Midbrain (tissue), 1 donor: Measurements from ENCODE around the gene HS3ST3B1.

Source experiments
- DNase-seq: peaks from one replicate; lab custom pipeline; 2025; lab: John Stamatoyannopoulos, UW

Gene HS3ST3B1

DNA sequence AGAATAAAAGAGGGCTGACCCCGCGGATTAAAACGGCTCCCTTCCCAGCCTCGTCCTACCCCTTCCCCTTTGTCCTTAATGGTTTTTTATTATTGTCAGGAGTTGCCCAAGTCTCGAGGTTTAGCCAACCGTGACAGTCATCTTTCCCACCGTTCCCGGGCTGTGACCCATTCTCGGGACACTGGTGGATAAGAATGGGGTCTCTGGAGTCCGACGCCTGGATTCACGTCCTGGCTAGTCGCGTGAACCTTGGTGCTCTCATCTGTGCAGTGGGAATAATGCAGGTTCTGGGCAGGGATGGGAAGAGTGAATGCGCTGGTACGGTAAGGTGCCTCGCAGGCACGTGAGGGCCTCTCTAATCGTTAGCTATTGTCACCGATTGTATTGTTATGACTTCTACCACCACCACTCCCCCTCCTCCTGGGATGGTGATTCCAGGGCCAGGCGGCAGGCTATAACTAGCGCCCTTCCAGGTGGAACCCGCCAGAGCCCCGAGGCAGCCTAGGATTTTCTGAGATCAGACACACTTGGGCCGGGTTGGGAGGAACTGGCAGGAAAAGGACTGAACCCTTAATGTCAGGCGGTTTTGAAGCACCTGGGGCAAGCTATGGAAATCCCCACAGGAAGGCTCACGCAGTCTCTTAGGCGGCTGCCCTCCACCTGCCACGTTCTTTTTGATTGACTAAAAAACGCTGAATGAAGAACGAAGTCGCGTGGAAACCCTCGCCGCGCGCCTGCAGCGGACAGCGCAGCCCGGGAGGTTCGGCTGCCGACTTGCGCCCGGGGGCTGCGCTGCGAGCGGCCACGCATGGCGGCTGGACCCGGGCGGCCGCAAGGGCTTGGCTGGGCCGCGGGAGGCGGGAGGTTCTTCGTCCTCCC, 2.7 kb downstream of the HS3ST3B1 start:
- DNase-seq: no peak

DNA sequence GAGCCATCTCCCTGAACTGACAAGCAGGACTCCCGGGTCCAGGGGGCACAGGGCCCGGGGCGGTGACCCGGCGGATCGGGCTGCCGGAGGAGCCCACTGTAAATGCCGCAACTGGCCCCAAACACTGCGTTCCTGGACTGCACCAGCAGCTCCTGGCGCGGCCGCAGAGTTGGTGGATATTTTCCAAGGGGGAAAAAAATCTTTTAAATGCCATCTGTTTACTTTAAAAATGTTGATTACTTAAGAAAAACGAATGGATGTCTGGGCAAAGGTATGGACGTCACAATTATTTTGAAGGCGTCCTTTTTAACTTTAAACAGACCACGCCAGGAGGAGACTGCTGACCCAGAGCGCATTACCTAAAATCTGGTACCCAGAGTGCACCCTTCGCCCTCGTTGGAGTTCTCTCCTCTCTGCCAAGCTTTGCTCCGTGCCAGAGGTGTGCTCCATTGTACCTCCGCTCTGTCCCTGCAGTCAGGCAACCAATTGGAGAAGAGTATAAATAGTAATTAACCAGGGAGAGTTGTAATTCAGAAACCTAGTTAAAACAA, 3.4 kb downstream of the HS3ST3B1 start:
- DNase-seq: no peak

DNA sequence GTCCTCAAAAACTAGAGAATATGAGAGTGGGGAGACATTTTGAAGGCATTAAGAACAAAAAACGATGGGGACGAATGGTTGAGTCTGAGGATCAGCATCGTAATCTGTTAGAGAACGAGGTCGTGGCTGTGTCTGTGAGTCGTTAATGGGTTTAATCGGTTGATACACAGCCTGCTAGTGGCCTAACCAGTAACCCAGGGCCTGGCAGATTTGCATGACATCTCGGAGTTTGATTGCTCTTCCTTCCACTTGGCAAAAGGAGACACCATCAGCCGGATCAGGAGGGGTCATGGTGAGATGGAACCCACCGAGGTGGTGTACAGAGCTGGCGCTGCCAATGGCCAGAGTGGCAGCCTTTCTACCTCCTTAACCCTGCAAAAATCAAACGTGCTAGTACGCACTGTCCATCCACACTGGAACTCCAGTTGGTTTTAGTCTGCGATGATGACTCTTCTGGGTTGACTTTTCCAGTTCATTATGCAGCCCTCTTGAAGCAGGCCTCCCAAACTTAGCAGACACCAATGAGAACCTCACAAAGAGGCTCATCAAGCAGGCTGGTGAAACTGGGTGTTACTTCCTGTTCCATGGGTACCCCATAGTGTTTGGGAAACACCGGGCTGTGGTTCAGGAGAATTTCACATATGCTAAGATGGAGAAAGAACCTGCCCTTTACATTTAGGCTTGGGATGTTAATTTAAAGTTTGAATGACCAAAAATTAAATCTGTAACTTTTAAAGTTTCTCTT, 4.1 kb downstream of the HS3ST3B1 start:
- DNase-seq: no peak

DNA sequence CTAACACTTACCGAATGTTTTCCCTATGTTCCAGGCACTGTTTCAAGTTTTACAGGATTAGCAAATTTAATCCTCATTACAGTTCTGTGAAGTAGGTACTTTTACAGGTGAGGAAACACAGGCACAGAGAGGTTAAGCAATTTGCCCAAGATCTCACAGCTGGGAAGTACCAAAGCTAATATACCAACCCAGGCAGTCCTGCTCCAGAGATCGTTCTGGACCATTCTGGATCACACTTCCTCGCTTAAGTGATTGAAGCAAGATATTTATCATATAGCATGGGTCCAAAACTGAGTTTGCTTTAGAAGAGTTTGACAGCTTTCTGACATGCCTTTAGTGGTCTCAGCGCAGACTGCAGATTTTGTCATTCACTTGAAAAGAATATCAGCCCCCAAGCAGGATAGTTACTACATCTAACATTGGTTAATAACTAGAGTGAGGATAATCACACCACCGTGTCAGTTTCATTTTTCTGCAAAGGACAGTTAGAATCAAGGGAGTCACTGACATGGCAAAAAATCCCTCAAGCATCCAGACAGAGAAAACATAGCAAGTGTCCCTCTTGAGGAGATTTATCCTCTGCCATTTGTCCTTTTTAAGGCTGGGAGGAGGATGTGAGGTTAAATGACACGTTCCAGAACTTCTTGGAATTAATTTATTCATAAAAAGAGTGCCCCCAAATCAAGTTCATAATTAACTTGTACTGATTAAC, 5.1 kb downstream of the HS3ST3B1 start:
- DNase-seq: no peak

DNA sequence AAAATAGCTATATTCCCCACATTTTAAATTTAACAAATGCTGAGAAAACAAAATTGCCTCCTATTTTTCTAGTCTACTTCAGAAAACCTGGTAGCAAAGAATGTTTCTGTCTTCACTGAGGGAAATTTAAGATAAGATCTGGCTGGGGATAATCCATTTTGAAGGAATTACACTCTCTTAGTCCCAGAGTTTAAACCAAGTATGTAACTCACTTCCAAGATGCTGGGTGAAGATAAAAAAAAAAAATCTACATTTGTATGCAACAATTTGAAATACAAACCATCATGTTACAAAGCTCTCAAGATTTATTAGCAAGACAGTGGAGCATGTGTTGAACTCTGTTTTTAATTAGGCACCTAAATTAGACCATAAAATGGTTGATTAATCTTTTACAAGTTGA, 5.7 kb downstream of the HS3ST3B1 start:
- no peak for DNase-seq

DNA sequence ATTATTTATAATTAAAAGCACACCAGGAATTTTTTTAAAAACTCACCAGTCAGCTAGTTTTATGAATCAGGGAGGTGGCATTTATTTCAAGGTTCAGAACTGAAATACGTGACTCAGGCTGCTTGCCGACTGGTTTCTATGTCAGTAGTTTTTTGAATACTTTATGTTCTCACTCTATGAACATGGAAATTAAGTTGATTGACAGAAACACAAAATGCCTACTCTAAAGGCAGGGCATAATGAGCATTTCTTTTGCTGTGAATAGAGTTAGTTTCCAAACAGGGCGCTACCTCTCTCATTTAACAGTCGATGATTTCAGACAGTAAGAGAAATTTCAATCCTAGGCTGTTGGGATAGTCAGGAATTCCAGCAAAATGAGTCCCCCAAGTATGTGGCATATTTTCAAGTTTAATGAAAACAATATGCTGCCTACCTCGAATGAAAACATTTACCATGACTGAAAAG, 6.7 kb downstream of the HS3ST3B1 start:
- no peak for DNase-seq

DNA sequence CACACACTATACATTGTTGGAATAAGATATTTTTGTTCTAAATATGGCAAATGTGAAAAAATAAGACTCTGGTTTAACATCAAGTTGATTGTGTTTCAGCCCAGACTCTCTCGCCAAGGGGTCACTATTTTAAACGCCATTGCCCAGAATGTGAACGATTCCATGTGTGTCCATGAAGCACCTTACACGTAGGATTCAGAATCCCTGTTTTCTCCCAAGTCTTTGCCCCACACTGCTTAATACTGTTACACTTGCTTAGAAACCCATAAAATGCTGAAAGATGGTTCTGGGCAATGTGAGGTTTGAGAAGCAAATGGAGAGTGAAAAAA, 7.7 kb downstream of the HS3ST3B1 start:
- DNase-seq: no peak

DNA sequence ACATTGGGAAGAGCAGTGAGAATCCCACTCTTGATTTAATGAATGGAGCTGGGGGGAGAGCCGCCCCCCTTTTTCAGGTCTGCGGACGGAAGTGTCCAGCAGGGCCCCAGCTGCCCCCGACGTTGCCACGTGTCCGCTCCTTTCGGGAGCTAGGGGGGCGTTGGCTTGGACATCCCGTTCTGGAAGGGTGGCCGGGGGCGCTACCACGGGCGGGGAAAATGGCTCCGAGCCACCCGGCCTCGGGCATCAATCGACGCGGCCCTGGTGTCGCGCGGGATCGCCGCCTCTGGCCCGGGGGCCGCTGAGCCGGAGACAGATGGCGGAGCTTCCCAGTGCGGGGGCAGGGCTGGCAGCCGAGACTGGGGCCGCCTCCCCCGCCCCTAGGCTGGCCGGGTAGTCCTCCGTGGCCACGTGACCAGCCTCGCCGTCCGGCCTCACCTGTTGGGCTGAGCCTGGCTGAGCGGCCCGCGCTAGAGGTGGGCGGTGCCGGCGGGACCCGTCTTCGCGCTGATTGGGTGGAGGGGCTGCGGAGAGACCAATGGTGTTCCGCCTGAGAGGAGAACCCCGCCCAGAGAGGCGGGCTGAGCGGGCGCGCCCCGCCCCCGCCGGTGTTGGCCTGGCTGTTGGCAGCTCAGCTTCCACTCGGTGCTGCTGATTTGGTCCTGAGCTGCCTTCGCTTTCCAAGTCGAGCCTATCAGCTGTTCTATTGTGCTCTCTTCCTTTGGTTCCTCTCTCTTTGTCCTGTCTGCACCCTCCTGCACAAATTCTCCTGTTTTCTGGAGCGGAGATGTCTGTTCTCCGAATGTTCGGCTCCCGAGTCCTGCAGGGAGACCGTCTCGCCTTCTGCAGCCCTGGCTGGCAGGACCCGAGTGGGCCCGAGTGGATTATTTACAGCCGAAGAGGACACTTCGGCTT, 8.3 kb downstream of the HS3ST3B1 start:
- peak; percentile 85 for DNase-seq

DNA sequence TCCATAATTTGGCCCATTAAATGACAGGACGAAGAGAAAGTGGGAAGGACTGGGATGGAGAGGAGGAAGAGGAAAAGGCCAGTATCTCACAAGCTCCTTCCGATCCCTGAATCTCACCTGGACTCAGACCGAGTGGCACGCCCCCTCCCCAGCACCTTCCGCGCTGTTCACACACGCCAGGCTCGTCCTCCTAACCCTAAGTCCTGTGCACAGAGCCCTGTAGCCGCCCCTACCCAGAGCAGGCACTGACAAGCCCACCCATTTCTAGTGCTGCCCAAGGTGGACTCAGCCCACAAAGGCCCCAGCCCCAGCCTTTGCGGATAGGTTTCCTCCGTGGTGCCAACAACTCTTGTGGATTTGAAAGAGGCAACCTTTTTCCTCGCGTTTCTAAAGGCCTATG, 9.2 kb downstream of the HS3ST3B1 start:
- DNase-seq: no peak

DNA sequence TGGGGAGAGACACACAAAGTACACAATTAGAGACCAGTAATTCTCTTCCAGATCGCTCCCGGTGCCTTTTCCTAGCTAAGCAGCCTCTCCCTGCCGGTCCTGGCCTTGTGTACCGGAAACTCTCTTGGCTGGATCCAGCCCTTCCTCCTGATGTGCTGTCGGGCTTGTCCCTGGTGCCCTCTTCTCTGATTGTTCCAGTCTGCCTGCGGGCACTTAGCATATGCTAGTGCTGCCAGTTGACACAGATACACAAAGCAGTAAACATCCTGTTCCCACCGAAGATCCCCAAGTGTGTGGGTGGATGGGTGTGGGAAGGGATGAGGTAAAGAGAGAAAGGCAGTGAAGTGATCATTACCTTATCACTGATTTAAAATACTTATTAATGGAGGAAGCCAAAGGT, 9.7 kb downstream of the HS3ST3B1 start:
- DNase-seq: no peak

DNA sequence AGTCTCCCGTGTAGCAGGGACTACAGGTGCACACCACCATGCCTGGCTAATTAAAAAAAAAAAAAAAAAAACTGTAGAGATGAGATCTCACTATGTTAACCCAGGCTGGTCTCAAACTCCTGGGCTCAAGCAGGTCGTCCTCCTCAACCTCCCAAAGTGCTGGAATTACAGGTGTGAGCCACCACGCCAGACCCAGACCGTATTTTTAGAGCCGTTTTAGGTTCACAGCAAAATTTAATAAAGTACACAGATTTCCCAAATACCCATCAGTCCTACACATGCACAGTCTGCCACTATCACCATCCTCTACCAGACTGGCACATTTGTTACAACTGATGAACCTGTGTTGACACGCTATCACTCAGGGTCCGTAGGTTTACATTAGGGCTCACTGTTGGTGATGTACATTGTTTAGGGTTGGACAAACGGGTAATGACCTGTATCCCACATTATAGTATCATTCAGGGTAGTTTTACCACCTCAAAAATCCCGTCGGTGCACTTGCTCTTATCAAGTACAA, 10.4 kb downstream of the HS3ST3B1 start:
- no peak for DNase-seq

DNA sequence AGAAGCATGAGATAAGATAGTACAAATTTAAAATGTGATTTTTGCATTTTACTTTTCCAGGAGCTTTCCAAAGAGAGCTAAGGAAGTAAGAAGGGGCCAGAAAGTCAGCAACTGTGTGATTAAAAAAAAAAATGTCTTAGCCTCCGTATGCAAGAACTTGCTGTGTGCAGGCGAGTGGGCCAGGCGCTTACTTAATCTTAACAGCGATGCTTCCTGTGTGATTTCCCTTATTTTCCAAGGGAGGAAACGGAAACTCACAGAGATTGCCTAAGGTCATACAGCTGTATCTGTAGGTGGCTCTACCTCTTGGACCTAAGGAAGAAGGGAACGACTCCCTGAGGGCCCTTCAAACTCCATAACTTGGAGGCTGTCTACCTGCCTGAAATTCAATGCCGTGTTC, 11.1 kb downstream of the HS3ST3B1 start:
- DNase-seq: no peak

DNA sequence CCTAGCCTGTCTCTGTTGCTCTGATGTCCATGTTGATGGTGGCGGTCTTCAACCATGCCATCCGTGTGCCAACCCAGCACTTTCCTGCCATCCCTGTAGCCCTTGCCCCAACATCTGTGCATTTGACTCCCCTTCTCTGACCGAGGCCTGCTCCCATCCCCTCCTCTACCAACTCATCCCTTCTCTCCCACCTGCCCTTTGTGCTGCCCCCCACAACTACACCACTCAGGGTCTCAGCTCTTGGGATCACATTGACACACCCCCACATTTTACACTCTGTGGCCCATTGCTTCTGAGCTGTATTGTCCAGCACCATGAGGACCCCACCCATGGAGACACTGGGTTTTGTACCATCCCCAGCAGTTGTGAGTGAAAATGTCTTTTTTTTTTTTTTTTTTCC, 11.6 kb downstream of the HS3ST3B1 start:
- no peak for DNase-seq

DNA sequence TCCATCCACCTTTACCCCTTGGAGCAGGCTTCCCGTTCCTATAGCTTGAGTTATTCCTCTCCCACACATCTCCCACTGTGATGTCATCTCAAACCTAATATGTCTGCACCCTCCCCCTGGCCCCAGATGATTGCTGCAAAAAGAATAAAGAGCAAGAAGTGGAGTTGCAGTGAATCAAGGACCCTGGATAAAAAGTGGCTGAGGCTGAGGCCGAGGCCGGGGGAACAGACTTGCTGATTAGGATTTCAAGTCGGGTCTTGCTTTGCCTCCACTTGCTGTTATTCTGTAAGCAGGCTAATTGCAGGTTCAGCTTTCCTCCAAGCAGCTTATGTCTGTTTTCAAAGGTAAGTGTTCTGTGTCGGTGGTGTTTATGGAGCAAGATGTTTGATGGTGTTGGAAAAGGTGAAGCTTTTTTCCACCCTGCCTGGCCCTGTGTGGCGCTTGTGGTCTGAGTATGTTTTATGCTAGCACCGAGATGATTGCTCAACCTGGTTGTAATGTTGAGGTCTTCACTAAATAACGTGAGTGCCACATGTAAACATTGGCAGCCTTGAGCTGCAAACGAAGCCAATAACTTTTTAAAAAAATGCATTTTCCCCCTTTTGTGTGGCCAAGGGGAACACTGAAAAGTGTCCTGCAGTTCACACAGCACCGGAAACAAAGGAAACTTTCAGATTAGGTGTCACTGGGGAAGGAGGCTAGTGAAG, 15.4 kb downstream of the HS3ST3B1 start:
- DNase-seq: no peak

DNA sequence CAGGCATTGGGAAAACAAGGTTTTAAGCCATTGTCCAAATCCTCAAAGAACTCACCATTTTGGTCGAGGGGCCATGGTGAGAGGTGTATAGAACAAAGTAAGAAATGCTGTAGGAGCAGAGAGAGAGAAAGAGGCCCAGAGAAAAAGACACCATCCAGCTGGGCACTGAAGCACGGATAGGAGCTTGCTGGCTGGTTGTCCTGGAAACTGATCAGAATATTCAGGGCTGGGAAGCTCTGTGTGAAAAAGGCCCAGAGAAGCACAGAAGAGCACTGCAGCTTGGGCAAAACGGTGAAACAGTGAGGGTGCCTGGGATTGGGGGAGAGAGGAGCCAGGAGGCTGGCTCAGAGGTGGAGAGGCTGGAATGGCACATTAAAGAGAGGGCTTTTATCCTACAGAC, 16.5 kb downstream of the HS3ST3B1 start:
- DNase-seq: no peak

DNA sequence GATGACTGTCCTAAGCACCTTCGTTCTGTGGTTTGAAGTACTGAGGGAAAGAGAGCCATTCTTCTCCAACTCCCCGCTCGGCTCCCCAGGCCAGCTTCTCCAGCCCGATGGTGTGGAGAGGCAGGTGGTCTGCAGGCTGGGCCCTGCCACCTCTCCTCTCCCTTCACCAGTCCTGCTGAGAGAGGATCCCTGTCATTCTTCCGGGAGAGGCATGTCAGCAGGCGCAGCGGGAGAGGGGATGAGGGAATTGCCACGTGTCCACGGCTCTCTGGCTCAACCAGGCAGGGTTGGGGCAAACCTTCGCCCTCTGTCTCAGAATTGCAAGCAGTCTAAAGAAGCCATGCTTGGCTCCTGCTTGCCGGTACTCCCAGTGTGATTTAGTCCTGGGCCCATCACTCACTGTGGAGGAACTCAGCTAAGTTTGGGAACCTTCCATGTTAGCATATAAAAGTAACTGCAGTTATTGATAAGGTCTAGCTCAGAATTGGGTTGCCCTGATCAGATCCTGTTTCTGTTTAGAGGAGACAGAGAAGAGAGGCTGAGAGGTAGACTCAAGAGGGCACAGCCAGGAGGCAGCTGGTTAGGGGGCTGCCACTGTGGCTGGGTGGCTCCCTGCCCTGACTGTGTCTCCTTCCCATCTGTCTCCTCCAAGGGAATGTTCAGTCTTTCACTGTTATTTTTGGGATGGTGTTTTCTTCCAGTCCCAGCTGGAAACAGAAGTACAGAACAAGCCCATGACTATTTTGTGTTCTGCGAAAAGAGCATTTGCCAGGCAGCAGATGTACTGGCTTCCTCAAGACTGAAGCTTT, 17.4 kb downstream of the HS3ST3B1 start:
- DNase-seq: no peak

DNA sequence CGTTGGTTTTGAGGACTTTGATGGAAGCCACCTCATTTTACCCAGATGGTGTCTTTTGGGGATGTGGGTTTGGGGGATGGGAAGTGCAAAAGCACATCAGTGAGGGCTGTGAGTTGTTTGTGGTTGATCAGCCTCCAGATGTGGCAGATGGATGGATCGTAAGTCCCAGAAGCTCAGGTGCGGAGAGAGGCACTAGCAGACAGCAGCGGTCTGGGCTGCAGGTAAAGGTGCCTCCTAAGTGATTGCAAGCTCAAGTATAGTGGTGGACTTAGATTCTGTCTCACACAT, 18.0 kb downstream of the HS3ST3B1 start:
- DNase-seq: no peak

DNA sequence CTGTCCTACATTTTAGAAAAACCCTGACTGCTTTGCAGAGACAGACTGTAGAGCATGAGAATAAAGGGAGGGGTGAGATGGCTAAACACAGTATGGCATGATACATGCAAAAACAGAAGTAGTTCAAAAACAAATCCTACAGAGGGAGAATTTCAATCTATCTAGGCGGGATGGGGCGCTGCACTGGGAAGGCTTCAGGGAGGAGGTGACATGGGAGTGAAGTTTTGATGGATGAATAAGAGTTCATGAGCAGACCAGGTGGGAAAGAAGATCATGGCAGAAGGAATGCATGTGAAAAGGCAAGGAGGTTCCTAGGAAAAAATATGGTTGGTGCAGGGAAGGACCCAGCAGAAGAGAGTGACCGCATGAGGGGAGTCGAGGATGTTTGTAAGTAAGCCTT, 19.2 kb downstream of the HS3ST3B1 start:
- no peak for DNase-seq

DNA sequence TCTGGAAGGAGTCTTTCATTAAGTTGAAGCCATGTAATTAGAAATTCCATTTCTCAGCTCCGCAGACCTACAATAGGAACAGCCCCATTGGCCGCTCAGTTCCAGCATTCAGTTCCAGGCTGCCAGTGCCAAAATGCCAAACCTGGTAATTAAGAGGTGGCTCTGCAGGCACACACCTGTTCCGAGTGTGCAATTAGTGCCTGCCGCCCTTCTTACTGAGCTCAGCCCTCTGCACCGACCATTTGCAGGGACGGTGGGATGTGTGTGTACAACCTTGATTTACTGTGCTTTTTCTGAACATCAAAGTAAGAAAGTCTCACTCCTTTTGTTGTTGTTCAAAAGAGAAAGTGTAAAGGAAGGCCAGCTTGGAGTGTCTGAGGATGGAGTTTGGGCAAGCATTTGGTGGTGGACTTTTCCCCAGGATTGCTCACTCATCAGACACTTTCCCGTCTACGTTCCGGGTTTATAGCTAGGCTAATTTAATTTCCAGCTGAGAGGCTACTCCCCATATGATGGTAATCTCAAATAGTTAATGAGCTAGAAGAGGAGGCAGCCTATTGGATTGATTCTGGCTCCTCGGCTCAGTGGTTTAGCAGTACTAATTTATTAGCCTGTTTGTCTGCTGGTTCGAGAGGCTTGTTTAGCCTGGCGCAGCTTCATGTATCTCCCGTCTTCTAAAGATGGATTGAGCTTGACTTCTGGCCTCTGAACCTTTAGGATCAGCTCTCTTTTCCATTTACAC, 20.0 kb downstream of the HS3ST3B1 start:
- no peak for DNase-seq
